CD4-positive, alpha-beta T cell (primary cell): ENCODE results near the gene ADAMTS8. TPM values are rescaled to one million over a fixed set of nuclear protein-coding genes. Genes with fewer than 3 reads are reported as not detected.

Experiments
- ATAC-seq: fragments of 200-7000 bp; cut with Tn5 transposase; one replicate; pipeline ENCODE4 v1.10.0; 2022; ENCODE audit warnings: mild to moderate bottlenecking; ENCODE audit not compliant: poor library complexity
- CTCF ChIA-PET: fragments of 350-600 bp; sonication (Branson Sonifier 250); formaldehyde crosslinking; loops from one replicate; lab custom pipeline; 2021; ENCODE audit warnings: antibody characterized with exemption, inconsistent platforms; lab: Charles Lee
- POLR2A ChIA-PET: fragments of 350-600 bp; sonication (Branson Sonifier 250); formaldehyde crosslinking; loops from one replicate; lab custom pipeline; 2021; ENCODE audit warnings: antibody characterized with exemption, inconsistent platforms; lab: Charles Lee
- DNase-seq, 14 experiments: peaks; one replicate each; pipeline ENCODE4 v3.0.0-alpha.2; 2013 to 2020; ENCODE audit warnings: mixed read lengths in 2 of 14
- H3K27ac ChIP-seq, 2 donors: one replicate each; pipeline versions ENCODE4 v1.5.1 to v1.7.0; 2013; ENCODE audit warnings: low read length in 2 of 2, low read depth in 1 of 2, mild to moderate bottlenecking in 1 of 2
- H3K27me3 ChIP-seq, 2 experiments: 1 replicate in 1 of 2; 2 replicates in 1 of 2; pipeline versions ENCODE4 v1.6.1 to v1.7.0; 2013; ENCODE audit warnings: low read length in 2 of 2, control low read depth in 1 of 2, mild to moderate bottlenecking in 1 of 2, moderate library complexity in 1 of 2; ENCODE audit not compliant: insufficient read depth in 2 of 2, control insufficient read depth in 1 of 2
- H3K36me3 ChIP-seq: one replicate; pipeline ENCODE4 v1.6.1; 2013; ENCODE audit warnings: low read length, control low read depth; ENCODE audit not compliant: insufficient read depth
- H3K4me1 ChIP-seq: one replicate; pipeline ENCODE4 v1.6.1; 2013; ENCODE audit warnings: low read length, control low read depth; ENCODE audit not compliant: insufficient read depth
- H3K4me3 ChIP-seq: one replicate; pipeline ENCODE4 v1.5.1; 2013; ENCODE audit warnings: mild to moderate bottlenecking, low read length, moderate library complexity
- H3K9me3 ChIP-seq, 2 experiments: 1 replicate in 1 of 2; 2 replicates in 1 of 2; pipeline versions ENCODE4 v1.6.1 to v1.7.0; 2013; ENCODE audit warnings: low read length in 2 of 2, mild to moderate bottlenecking in 2 of 2, control low read depth in 1 of 2, moderate library complexity in 1 of 2; ENCODE audit not compliant: control insufficient read depth in 1 of 2, insufficient read depth in 1 of 2
- H3K27ac Mint-ChIP-seq: one replicate; pipeline ENCODE4 v1.8.0; 2020; ENCODE audit warnings: mixed read lengths
- H3K27me3 Mint-ChIP-seq: one replicate; pipeline ENCODE4 v1.8.0; 2021; ENCODE audit warnings: mixed read lengths
- H3K36me3 Mint-ChIP-seq: one replicate; pipeline ENCODE4 v1.8.0; 2021; ENCODE audit warnings: low read depth, mixed read lengths
- H3K4me1 Mint-ChIP-seq: one replicate; pipeline ENCODE4 v1.8.0; 2021; ENCODE audit warnings: low read depth, mixed read lengths
- H3K4me3 Mint-ChIP-seq: one replicate; pipeline ENCODE4 v1.8.0; 2020; ENCODE audit warnings: mild to moderate bottlenecking, mixed read lengths
- H3K9me3 Mint-ChIP-seq: one replicate; pipeline ENCODE4 v1.8.0; 2020; ENCODE audit warnings: mixed read lengths
- CTCF ChIP-seq: fragments of 200-600 bp; IDR thresholded peaks from one replicate; pipeline ENCODE4 v1.8.0; 2022; ENCODE audit warnings: antibody characterized with exemption, mild to moderate bottlenecking
- intact Hi-C, 2 experiments: fragments of 100-400 bp; cut with DNase I in 1 of 2; cut with micrococcal nuclease in 1 of 2; formaldehyde crosslinking; loops; one replicate each; pipeline versions ENCODE4 v1.15.1 to v1.9.0; 2023 to 2025; cut with DNase I, micrococcal nuclease
- total RNA-seq, 174 experiments: library from RNA in 2 of 174; stranded (reverse) in 2 of 174; gene quantifications; one replicate each; pipeline ENCODE4 v1.2.3 and lab custom pipeline; 2021 to 2026

The ADAMTS8 gene
- total RNA-seq, 2 experiments from 2014 or later: not detected

- no peaks in the 10 kb centered on the region for H3K4me1 Mint-ChIP-seq
- TF ChIP-seq CTCF: no peak
- Histone ChIP-seq H3K27ac (no peak overlapping the region), H3K9me3 (peaks cover 0 to 4% of the 10 kb centered on the region in 2 experiments), H3K4me3 (no peak overlapping the region), H3K27me3 (no peaks in the 10 kb centered on the region), H3K4me1 (no peaks in the 10 kb centered on the region), H3K36me3 (no peaks in the 10 kb centered on the region)
- no peak overlapping the region for H3K4me3 Mint-ChIP-seq
- intact Hi-C loops: no loop called here
- H3K27ac Mint-ChIP-seq: no peak overlapping the region
- no peak for DNase-seq
- ChIA-PET POLR2A (no interaction called here), CTCF (no interaction called here)
- H3K27me3 Mint-ChIP-seq: no peaks in the 10 kb centered on the region
- H3K9me3 Mint-ChIP-seq: no peaks in the 10 kb centered on the region
- H3K36me3 Mint-ChIP-seq: no peaks in the 10 kb centered on the region
- ATAC-seq: no peak
Measured at GRCh38 chr11:130472434-130472961, 44.1 kb upstream of the ADAMTS8 start.

DNA sequence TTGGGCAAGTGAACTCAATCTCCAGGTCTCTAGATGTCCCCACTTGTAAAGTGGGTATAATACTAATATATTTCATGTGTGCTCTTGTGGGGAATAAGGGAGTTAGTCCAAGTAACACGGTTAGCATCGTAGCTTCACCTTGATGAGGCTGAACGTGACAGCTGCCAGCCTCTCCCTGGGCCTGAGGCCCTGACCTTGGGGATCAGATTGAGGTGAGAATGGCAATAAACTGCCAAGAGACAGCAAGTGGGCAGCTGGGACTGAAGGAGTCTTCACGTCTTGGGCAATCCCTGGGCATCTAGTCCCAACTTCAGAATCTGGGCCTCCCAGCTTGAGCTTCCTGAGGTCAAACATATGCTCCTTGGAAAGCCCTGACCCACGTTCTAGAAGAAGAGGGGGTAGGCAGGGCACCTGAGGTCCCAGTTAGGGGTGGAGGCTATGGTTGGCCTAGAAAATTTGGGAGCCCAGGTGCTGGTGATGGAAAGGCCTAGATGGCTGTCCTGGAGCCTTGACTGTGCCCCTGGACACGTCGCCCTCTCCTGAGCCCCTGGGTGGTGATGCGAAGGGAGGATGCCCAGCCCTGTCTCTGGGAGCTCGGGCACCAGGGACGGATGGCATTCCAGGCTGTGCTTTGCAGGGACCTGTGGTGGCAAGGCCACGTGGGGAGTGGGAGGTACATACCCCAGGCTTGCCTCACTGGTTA is 43.5 kb upstream of the ADAMTS8 start:
- Histone ChIP-seq H3K27ac (no peak overlapping the region), H3K36me3 (no peaks in the 10 kb centered on the region), H3K9me3 (peaks cover 0 to 4% of the 10 kb centered on the region in 2 experiments), H3K4me1 (no peaks in the 10 kb centered on the region), H3K27me3 (no peaks in the 10 kb centered on the region), H3K4me3 (no peak overlapping the region)
- TF ChIP-seq CTCF: no peak
- H3K4me1 Mint-ChIP-seq: no peaks in the 10 kb centered on the region
- no peak for ATAC-seq
- ChIA-PET POLR2A (no interaction called here), CTCF (no interaction called here)
- no peak overlapping the region for H3K27ac Mint-ChIP-seq
- H3K36me3 Mint-ChIP-seq: no peaks in the 10 kb centered on the region
- no peak for DNase-seq
- intact Hi-C loops: no loop called here
- H3K4me3 Mint-ChIP-seq: no peak overlapping the region
- no peaks in the 10 kb centered on the region for H3K27me3 Mint-ChIP-seq
- no peaks in the 10 kb centered on the region for H3K9me3 Mint-ChIP-seq

DNA sequence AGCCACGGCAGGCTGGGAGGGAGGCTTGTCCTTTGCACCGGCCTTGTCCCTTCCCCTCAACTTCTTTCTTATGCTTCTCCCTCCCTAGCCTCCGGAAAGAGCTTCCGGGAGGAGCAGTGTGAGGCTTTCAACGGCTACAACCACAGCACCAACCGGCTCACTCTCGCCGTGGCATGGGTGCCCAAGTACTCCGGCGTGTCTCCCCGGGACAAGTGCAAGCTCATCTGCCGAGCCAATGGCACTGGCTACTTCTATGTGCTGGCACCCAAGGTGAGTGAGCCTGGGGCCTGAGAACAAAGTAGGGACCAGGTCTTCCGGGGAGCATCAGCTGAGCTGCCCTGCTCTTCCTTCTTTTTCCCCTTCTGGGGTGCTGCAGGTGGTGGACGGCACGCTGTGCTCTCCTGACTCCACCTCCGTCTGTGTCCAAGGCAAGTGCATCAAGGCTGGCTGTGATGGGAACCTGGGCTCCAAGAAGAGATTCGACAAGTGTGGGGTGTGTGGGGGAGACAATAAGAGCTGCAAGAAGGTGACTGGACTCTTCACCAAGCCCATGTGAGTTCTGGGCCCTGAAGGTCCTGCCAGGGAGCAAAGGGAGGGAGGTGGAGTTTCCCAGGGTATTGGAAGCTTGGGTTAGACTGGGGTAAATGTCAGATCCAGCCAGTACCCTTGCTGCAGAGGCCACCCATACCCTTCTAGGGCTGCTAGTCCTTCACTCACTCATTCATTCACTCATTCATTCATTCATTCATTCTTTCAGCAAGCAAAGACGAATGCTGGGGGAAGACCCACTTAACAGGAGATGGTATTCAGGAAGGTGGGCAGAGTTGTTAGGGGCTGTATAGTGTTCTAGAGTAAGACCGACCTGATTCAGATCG is 42.7 kb upstream of the ADAMTS8 start:
- no peak for DNase-seq
- H3K27ac Mint-ChIP-seq: no peak overlapping the region
- CTCF ChIA-PET: no interaction called here

More for the DNA sequence above, 42.7 kb upstream of the ADAMTS8 start:
- no peaks in the 10 kb centered on the region for H3K9me3 Mint-ChIP-seq
- no peaks in the 10 kb centered on the region for H3K27me3 Mint-ChIP-seq
- Histone ChIP-seq H3K27me3 (no peaks in the 10 kb centered on the region), H3K27ac (no peak overlapping the region), H3K4me3 (no peak overlapping the region), H3K4me1 (no peaks in the 10 kb centered on the region), H3K36me3 (no peaks in the 10 kb centered on the region), H3K9me3 (peaks cover 0 to 4% of the 10 kb centered on the region in 2 experiments)
- no peak for ATAC-seq
- no peaks in the 10 kb centered on the region for H3K36me3 Mint-ChIP-seq
- POLR2A ChIA-PET: no interaction called here
- TF ChIP-seq CTCF: no peak
- no peaks in the 10 kb centered on the region for H3K4me1 Mint-ChIP-seq
- intact Hi-C loops: no loop called here
- H3K4me3 Mint-ChIP-seq: no peak overlapping the region
